ENCODE data around the gene MS4A8.
"Not testable (repeated sequence)": the region's sequence is repeated elsewhere in the genome, so short reads cannot be mapped to it uniquely, and the experiment has no call there.

DNA sequence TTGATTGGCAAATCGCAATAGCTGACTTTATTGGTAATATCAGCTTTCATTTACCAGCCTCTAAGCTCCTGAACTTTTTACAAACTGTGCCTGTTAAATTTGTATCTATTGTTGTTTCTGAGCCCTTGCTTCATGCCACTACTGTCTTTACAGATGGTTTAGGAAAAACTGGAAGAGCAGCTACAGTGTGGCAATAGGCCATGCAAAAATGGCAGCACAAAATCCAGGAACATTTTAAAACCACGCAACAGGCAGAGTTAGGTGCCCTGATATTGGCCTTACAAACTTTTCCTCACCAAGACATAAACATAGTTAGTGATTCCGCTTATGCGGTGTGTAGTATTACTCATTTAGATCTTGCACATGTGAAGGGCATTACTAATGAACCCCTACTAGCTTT is 59.3 kb downstream of the MS4A8 start:
- TF ChIP-seq HNRNPUL1 (IDR thresholded peaks at IDR 0.05; ENCODE audit: low read depth, low read length); ZNF431 (CRISPR knock-in tag; IDR thresholded peaks at IDR 0.05; ENCODE audit: borderline replicate concordance, low read depth); POLR2G (IDR thresholded peaks at IDR 0.05; ENCODE audit: low read depth, low read length); ZNF274 (CRISPR knock-in tag; IDR thresholded peaks at IDR 0.05); SMC3 (IDR thresholded peaks at IDR 0.05; ENCODE audit: low read length); ZNF264 (CRISPR knock-in tag; IDR thresholded peaks at IDR 0.05); GTF3A (CRISPR knock-in tag; conservative IDR thresholded peaks at IDR 0.05); SAFB2 (CRISPR knock-in tag; IDR thresholded peaks at IDR 0.05; ENCODE audit: borderline replicate concordance, low read depth); POLR2A (IDR thresholded peaks at IDR 0.05; ENCODE audit: insufficient read depth in 1 of 2, low read depth in 2 of 2, low read length in 2 of 2); ZBTB1 (CRISPR knock-in tag; IDR thresholded peaks at IDR 0.05; ENCODE audit: borderline replicate concordance); ZBTB44 (CRISPR knock-in tag; IDR thresholded peaks at IDR 0.05): not testable (repeated sequence)
- TF ChIP-seq, protein P1, sequence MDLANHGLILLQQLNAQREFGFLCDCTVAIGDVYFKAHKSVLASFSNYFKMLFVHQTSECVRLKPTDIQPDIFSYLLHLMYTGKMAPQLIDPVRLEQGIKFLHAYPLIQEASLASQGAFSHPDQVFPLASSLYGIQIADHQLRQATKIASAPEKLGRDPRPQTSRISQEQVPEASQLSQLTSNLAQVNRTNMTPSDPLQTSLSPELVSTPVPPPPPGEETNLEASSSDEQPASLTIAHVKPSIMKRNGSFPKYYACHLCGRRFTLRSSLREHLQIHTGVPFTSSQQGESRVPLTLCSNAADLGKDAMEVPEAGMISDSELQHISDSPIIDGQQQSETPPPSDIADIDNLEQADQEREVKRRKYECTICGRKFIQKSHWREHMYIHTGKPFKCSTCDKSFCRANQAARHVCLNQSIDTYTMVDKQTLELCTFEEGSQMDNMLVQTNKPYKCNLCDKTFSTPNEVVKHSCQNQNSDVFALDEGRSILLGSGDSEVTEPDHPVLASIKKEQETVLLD (CRISPR knock-in tag; IDR thresholded peaks at IDR 0.05; ENCODE audit: low read depth), result not testable (repeated sequence)
- TF ChIP-seq, protein P2, sequence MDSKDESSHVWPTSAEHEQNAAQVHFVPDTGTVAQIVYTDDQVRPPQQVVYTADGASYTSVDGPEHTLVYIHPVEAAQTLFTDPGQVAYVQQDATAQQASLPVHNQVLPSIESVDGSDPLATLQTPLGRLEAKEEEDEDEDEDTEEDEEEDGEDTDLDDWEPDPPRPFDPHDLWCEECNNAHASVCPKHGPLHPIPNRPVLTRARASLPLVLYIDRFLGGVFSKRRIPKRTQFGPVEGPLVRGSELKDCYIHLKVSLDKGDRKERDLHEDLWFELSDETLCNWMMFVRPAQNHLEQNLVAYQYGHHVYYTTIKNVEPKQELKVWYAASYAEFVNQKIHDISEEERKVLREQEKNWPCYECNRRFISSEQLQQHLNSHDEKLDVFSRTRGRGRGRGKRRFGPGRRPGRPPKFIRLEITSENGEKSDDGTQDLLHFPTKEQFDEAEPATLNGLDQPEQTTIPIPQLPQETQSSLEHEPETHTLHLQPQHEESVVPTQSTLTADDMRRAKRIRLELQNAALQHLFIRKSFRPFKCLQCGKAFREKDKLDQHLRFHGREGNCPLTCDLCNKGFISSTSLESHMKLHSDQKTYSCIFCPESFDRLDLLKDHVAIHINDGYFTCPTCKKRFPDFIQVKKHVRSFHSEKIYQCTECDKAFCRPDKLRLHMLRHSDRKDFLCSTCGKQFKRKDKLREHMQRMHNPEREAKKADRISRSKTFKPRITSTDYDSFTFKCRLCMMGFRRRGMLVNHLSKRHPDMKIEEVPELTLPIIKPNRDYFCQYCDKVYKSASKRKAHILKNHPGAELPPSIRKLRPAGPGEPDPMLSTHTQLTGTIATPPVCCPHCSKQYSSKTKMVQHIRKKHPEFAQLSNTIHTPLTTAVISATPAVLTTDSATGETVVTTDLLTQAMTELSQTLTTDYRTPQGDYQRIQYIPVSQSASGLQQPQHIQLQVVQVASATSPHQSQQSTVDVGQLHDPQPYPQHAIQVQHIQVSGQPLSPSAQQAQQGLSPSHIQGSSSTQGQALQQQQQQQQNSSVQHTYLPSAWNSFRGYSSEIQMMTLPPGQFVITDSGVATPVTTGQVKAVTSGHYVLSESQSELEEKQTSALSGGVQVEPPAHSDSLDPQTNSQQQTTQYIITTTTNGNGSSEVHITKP (CRISPR knock-in tag; IDR thresholded peaks at IDR 0.05; ENCODE audit: low read depth), result not testable (repeated sequence)
